Muscle of arm (tissue), 12 donors: ENCODE results near the gene ZNF362. TPM values are rescaled to one million over a fixed set of nuclear protein-coding genes. Genes with fewer than 3 reads are reported as not detected.

Experiments used
- DNase-seq: peaks from one replicate; pipeline ENCODE4 v3.0.0-alpha.2; 2013
- polyA plus RNA-seq, 12 donors: library from polyadenylated mRNA; unstranded; fragments of 120-200 nt; gene quantifications; one replicate each; pipeline ENCODE4 v1.2.1, GENCODE V29; 2013; ENCODE audit not compliant: insufficient read length in 12 of 12

The ZNF362 gene
- polyA plus RNA-seq, 12 donors, result 27.4 to 74.5 (median 33.1) TPM; not detected in 1

- no peak for DNase-seq
Observed at GRCh38 chr1:33324677-33325575, 68.6 kb downstream of the ZNF362 start.

- DNase-seq, result no peak
Observed at GRCh38 chr1:33326785-33327184, 70.5 kb downstream of the ZNF362 start.

- no peak for DNase-seq
Observed at GRCh38 chr1:33327587-33328325, 71.5 kb downstream of the ZNF362 start.

- no peak for DNase-seq
Observed at GRCh38 chr1:33328817-33329216, 72.5 kb downstream of the ZNF362 start.

GRCh38 chr1:33329600-33330305 lies 73.5 kb downstream of the ZNF362 start:
- no peak for DNase-seq

DNA sequence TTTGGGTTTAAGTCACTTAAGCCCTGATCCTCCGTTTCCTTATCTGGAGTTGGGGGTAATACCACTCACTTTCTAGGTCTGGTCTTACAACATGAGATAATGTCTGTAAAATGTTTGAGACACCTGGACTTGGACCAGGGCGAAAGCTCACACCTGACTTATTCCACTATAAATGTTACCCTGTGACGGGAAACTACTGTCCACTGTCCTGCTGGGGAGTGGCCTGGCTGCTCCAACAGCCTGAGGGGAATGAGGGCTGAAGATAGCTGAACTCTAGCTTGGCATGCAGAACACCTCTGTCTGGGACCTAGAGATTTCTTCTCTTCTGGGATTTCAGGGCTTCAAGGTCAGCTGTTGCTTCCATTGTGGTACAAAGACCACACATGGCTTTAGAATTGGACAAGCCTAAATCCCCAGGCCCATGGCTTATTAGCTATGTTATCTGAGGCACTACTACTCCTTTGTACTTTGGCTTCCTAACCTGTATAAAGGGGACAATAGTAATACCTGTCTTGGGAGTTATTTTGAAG lies 74.1 kb downstream of the ZNF362 start:
- DNase-seq, result no peak

- no peak for DNase-seq
Observed at GRCh38 chr1:33330906-33331305, 74.6 kb downstream of the ZNF362 start.

- DNase-seq, result no peak
Observed at GRCh38 chr1:33331444-33332356, 75.4 kb downstream of the ZNF362 start.

GRCh38 chr1:33332357-33332789 lies 76.1 kb downstream of the ZNF362 start:
- no peak for DNase-seq

DNA sequence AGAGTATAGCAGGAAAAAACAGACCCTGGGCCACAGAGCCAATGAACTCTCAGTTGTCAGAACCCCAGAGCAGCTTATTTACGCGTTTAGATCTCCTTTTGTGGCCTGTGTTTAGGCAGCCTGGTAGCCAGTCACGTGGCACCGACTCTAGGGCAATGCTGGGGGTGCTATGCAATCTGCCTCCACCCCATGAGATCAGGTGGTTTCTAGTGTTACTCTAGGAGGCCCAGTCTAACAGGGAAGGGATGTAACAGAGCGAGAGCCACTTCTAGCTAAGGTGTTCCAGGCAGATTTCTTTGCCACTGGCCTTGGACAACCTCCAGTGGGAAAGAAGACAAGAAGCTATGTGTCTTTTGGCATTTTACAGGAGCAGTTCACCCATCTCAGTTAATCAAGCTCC lies 76.6 kb downstream of the ZNF362 start:
- DNase-seq, result no peak

DNA sequence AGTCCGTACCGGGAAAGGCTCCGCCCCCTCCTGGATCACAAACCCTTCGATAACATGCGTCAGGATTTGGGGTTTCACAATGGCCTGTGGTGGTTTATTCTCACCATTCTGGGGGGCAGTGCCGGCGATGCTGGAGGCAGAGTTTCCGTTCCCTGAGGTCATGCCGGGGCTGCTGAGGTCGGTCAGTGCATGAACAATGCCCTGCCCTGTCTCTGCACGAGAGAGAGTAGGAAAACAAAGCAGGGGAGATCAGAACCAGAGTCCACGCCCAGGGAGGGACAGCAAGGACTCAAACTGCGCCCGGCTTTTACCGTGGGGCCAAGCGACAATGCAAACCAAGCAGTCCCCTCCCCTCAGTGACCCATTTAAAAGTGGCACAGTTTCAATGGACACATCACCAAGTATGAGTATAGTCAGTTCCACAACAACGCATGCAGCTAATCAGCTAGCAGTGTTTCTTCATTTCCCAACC lies 77.8 kb downstream of the ZNF362 start:
- DNase-seq, result no peak

- no peak for DNase-seq
Observed at GRCh38 chr1:33335020-33335419, 78.7 kb downstream of the ZNF362 start.

GRCh38 chr1:33336580-33336979 lies 80.3 kb downstream of the ZNF362 start:
- DNase-seq, result no peak

GRCh38 chr1:33337441-33337840 lies 81.1 kb downstream of the ZNF362 start:
- DNase-seq, result no peak

GRCh38 chr1:33338048-33338439 lies 81.8 kb downstream of the ZNF362 start:
- DNase-seq, result no peak

GRCh38 chr1:33338440-33339211 lies 82.3 kb downstream of the ZNF362 start:
- peak; percentile 40 for DNase-seq

DNA sequence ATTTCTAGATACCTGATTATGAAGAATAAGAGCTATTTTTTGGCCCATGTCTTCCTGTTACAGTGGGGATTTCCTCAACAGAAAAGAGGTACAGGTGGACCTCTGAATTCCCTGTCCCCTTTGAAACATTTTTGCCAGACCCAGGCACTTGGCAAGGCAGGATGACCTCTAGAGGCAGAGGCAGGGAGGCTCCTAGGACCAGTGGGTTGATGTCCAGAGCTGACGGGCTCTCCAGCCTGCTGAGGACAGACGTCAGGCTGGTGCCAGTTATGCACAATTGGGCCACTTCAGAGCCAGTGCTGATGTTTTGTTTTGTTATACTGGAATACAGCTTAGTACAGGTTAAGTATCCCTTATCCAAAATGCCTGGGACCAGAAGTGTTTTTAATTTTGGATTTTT lies 83.1 kb downstream of the ZNF362 start:
- DNase-seq, result no peak

DNA sequence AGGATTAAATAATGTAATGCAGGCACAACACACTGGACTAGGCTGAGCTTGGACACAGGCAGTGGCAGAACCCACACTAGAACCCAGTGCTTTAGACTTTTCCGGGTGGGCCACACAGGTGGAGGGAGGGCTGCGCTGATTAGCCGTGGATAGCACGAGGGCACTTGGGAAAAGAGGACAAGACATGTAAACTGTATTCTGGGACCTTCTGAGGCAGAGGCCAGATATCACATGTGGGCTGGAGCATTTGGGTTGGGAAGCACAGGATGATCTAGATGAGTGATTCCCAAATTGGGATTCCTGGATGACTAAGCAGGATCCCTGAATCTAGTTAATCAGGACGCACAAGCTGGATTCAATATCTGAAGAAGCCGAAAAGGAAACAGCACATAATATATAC lies 84.9 kb downstream of the ZNF362 start:
- no peak for DNase-seq

GRCh38 chr1:33342041-33342723 lies 85.9 kb downstream of the ZNF362 start:
- DNase-seq, result peak; percentile 76
